ENCODE results near the gene DIP2C. TPM values are rescaled to one million over a fixed set of nuclear protein-coding genes. Genes with fewer than 3 reads are reported as not detected.

DIP2C gene
- total RNA-seq, 1 donor from 2014 or later, result 30.8 TPM

GRCh38 chr10:484441-484924 lies 205.0 kb downstream of the DIP2C start:
- H3K27ac ChIP-seq (replicated peaks), result peak overlapping the region; percentile 62
- intact Hi-C loops (cut with micrococcal nuclease), result no loop called here
- DNase-seq, result no peak
- H3K4me1 ChIP-seq, result peaks cover 47% of the 10 kb centered on the region
- no peaks in the 10 kb centered on the region for H3K36me3 ChIP-seq
- no peaks in the 10 kb centered on the region for H3K9me3 ChIP-seq (replicated peaks)
- H3K27me3 ChIP-seq (ENCODE audit: low read depth), result no peaks in the 10 kb centered on the region
- H3K4me3 ChIP-seq, result peak overlapping the region; percentile 54
- TF ChIP-seq CTCF (IDR thresholded peaks at IDR 0.05; ENCODE audit: borderline replicate concordance), result no peak

GRCh38 chr10:483261-483660 lies 206.2 kb downstream of the DIP2C start:
- intact Hi-C loops (cut with micrococcal nuclease), result no loop called here
- Histone ChIP-seq H3K36me3 (no peaks in the 10 kb centered on the region), H3K9me3 (replicated peaks) (no peaks in the 10 kb centered on the region), H3K27ac (replicated peaks) (no peak overlapping the region), H3K4me3 (no peak overlapping the region), H3K4me1 (peaks cover 34% of the 10 kb centered on the region), H3K27me3 (ENCODE audit: low read depth) (no peaks in the 10 kb centered on the region)
- DNase-seq, result no peak
- no peak for TF ChIP-seq CTCF (IDR thresholded peaks at IDR 0.05; ENCODE audit: borderline replicate concordance)

GRCh38 chr10:482848-483247 lies 206.6 kb downstream of the DIP2C start:
- no peak for DNase-seq
- H3K27ac ChIP-seq (replicated peaks), result no peak overlapping the region

GRCh38 chr10:482051-482501 lies 207.4 kb downstream of the DIP2C start:
- peaks cover 31% of the 10 kb centered on the region for H3K4me1 ChIP-seq
- H3K9me3 ChIP-seq (replicated peaks), result no peaks in the 10 kb centered on the region
- no peak overlapping the region for H3K27ac ChIP-seq (replicated peaks)
- no peak for DNase-seq
- no peak overlapping the region for H3K4me3 ChIP-seq
- intact Hi-C loops (cut with micrococcal nuclease), result no loop called here
- no peaks in the 10 kb centered on the region for H3K27me3 ChIP-seq (ENCODE audit: low read depth)
- no peak for TF ChIP-seq CTCF (IDR thresholded peaks at IDR 0.05; ENCODE audit: borderline replicate concordance)
- no peaks in the 10 kb centered on the region for H3K36me3 ChIP-seq

More at GRCh38 chr10:482848-483247, 206.6 kb downstream of the DIP2C start:
- H3K4me1 ChIP-seq, result peaks cover 31% of the 10 kb centered on the region
- no peaks in the 10 kb centered on the region for H3K27me3 ChIP-seq (ENCODE audit: low read depth)
- no peak for TF ChIP-seq CTCF (IDR thresholded peaks at IDR 0.05; ENCODE audit: borderline replicate concordance)
- H3K36me3 ChIP-seq, result no peaks in the 10 kb centered on the region
- H3K9me3 ChIP-seq (replicated peaks), result no peaks in the 10 kb centered on the region
- no peak overlapping the region for H3K4me3 ChIP-seq
- intact Hi-C loops (cut with micrococcal nuclease), result no loop called here

GRCh38 chr10:481628-482027 lies 207.8 kb downstream of the DIP2C start:
- Histone ChIP-seq H3K9me3 (replicated peaks) (no peaks in the 10 kb centered on the region), H3K27me3 (ENCODE audit: low read depth) (no peaks in the 10 kb centered on the region), H3K27ac (replicated peaks) (no peak overlapping the region), H3K4me1 (peaks cover 31% of the 10 kb centered on the region), H3K36me3 (no peaks in the 10 kb centered on the region), H3K4me3 (no peak overlapping the region)
- intact Hi-C loops (cut with micrococcal nuclease), result no loop called here
- TF ChIP-seq CTCF (IDR thresholded peaks at IDR 0.05; ENCODE audit: borderline replicate concordance), result no peak
- DNase-seq, result no peak
